NCI-H1930 (cell line): ENCODE results near the gene MED27.

ENCODE experiments used
- DNase-seq, 2 experiments: peaks; one replicate each; lab custom pipeline; 2025; lab: John Stamatoyannopoulos, UW

MED27 gene, protein sequence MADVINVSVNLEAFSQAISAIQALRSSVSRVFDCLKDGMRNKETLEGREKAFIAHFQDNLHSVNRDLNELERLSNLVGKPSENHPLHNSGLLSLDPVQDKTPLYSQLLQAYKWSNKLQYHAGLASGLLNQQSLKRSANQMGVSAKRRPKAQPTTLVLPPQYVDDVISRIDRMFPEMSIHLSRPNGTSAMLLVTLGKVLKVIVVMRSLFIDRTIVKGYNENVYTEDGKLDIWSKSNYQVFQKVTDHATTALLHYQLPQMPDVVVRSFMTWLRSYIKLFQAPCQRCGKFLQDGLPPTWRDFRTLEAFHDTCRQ

DNA sequence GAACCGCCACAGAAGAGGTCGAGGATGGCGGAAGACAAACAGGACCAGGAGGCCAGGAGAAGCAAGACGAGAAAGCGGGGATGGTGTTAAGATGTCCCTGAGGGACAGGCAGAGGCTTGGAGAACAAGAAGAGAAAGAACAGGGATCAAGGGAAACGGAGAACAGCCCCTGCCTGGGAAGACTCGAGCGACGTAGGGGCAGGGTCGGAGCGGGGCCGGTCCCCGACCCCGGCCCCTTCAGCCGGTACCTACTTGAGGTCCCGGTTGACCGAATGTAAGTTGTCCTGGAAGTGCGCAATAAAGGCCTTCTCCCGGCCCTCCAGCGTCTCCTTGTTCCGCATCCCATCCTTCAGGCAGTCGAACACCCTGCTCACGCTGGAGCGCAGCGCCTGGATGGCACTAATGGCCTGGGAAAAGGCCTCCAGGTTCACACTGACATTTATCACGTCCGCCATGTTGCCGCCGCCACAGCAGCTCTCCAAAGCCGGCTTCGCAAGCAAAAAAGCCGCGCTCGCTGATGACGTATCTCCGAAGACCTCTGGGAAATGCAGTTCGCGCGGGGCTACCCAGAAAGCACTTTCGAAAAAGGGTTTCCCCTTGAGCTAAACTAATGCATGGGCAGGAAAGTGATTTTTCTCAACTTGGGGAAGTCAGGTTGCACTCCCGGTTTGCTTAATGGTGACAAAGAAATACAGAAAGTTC lies at the start of gene MED27:
MED27 (minus strand) TSS at position 477 of the 701 bp plus-strand sequence; CDS start at position 454, 23 bp downstream.
- DNase-seq: peak; percentile 72 to 87

DNA sequence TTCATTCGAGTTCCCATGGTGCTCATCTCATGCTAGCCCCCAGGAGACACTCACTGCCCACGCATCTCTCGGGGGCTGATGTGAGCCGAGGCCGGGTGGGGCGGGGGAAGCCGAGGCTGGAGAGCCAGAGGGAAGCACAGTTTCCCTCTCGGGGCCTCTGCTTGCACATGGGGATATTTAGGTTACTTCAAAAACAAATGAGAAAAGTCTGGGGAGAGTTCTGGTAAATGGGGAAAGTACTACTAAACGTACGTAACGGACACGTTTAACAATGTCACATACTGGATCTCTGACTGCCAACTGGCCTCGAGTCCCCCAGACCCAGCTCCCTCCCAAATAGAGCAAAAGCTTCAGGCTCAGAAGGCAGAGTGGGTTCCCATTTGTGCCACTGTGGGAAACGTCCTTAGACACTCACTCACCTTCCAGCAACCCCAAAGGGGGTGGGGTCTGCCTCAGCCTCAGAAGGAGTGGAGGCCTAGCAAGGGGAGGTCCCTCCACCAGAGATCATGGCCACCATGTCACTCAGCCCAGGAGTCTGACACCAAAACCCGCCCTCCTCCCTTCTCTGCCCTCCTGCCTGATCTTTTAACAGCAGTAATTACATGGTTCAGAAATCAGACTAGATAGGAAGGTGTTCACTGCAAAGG lies 48.3 kb upstream of the MED27 start:
- DNase-seq: no peak

DNA sequence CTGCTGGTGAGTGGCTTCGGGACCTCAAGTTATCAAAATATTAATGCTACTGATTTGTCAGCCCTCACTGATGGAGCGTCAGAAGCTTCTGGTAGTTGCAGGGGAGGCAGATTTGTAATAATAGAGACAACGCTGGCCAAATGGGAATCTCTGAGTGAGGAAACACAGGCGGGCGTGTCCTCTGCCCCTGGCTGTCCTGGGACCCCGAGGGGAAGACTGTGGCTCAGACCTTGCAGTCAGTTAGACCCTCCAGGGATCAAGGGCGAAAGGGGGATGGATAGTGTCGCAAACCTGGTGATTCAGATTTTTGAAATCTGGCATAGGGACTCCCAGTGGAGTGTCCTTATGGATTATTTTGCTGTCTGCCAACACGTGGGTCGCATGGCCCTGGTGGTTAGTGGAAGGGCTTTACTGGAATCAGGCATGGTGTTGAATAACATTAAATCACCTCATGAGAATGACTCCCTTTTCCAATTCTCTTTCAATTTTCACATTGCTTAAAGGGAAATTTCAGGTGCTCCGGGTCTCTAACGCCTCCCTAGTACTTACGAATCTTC lies 47.1 kb upstream of the MED27 start:
- no peak for DNase-seq

DNA sequence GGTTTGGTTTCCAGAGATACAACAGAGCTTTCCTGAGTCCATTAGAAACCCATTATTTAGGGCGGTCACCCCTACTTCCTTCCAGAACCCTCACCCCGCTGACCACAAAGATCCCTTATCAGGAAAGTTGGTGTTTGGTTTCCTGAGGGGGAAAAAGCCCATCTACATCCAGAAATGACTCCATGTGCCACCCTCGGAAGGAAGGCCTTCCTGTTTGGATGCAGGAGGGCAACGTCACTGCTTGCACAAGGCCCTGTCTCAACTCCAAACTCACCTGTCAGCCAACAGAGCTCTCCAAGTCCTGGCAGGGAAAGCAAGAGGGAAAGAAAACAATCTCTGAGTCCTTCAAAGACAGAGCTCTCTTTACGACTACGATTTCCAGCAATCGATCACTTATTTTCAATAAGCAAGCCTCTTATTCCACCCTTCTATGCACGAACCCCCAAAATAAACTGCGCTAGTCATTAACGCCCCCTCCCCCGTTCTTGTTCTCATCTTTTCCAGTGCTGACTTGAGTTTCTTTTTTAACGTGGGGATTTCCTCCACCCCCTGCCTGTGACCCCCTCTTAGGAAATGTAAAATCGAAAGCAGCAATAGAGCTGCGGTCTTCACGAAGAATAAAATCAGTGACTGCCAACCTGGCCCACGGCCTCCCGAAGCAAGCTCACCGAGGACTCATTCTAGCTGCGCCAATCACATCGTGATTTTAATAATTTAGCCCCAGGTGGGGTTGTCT lies 46.4 kb upstream of the MED27 start:
- no peak for DNase-seq

DNA sequence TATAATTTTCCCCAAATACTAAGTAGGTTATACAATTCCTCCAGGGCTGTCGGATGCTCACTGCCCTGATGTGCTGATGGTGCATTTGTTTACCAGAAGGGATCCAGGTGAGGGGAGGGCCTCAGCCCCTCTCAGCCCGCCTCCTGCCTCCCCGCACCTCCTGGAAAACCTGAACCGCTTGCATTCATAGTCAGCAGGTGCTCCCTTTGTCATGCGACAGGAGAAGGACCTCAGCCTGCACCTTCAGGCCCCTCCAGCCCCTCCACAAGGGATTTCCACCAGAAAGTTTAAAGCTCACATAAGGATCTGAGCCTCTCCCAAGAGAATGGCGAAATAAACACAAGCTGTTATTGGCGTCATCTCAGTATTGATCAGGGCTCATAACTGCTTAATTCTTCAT lies 45.7 kb upstream of the MED27 start:
- no peak for DNase-seq

DNA sequence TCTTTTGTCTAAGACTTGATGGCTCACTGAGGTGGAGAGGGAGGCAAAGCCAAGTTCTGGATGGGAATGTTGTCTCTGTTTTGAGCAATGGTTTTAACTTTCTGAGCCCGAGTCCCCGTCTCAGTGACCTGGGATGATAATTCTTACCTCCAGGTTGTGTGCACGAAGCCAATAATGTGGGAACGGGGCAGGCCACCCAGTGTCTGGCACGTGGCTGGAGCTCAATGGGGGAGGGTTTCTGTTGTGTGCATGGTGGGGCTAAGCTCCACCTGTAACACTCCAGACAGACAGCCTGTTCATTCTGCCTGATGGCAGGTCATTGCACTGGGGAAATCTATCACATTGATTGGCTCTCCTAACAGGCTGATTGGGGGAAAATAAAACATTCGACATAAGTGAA lies 45.1 kb upstream of the MED27 start:
- no peak for DNase-seq

DNA sequence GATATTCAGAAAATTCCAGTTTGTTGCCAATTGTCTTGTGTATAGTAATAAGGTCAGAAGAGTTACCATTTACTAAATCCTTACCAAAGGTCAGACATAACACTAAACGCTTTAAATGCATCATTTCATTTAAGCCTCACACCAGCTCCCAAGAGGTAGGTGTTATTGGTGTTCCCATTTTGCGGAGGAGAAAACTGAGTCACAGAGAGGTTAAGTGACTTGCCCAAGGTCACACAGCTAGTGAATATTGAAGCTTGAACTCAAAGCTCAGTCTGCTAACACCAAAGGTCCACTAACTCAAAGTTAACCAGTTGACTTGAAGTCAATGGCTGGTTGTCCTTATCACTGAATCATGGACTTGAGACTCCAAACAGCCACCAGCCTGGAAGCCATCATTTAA lies 41.4 kb upstream of the MED27 start:
- no peak for DNase-seq

DNA sequence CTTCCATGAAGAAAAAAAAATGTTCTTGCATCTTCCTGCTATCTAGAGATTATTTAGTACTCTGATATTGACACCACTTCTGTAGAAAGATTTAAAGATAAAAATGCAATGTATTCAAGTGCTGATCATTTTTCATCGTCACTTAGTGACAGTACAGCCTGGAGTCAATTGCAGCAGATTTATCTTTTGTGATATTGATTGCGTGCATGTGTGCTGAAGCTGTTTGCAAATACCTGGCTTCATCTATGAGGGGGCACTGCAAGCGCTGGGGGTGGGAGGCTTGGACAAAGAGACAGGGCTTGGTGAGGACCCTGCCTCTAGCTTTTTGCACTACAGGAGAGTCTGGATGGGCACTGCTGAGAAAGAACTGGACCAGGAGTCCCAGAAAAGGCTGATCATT lies 38.0 kb upstream of the MED27 start:
- no peak for DNase-seq

DNA sequence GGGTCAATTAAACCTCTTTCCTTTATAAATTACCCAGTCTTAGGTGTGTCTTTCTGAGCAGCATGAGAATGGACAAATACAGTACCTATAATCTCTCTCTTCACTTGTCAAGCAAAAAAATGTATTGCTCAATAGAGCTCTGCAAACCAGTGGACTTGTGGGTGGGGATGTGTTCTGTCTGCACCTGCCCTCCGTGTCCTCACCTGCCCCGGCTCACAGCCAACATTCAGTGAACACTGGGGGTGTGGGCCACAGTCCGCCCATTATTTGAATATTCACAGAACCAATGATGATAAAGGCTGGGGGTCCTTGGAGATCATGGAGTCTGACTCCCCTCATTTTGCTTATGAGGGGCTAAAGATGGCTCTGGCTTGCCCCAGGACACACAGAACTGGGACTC lies 36.9 kb upstream of the MED27 start:
- DNase-seq: no peak

DNA sequence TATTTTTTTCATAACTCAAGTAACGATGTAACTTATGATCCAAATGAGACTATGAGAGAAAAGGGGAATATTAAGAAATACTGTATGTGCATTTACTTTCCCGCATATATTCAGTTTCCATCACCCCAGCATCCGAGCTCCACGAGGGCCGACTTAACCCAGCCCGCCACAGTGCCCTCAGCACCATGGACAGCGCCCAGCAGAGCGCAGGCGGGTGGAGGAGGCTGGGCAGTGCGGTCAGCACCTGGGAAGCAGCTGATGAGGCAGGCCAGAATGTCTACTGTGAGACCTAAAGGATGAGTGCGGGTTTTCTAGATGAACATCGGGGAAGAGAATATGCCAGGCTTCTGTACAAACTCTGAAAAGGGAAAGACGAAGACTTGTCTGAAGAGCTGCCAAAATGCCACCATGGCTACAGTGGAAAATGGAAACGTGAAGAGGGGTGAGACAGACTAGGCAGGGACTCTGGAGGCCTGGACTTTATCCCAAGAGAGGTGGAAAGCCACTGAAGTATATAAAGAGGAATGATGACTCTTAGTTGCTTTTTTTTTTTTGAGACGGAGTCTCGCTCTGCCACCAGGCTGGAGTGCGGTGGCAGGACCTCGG lies 34.5 kb upstream of the MED27 start:
- no peak for DNase-seq

DNA sequence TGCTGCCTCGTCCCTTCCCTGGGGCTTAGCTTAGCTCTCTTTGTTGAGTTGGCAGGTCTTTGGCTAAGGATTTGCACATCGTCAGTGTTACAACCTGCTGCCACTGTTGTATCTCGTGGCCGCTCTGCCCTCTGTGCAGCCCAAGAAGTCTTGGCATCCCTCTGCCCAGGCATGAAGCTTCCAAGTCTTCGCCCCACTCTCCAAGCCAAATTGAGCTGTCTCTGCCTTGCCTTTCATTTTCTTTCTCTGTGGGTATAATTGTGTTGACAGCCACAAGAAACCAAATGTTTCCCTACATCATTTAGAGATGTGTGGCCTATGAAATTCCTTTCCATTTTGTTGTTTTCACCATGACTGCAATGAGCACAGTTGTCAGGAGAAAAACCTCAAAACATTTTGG lies 29.6 kb upstream of the MED27 start:
- no peak for DNase-seq

DNA sequence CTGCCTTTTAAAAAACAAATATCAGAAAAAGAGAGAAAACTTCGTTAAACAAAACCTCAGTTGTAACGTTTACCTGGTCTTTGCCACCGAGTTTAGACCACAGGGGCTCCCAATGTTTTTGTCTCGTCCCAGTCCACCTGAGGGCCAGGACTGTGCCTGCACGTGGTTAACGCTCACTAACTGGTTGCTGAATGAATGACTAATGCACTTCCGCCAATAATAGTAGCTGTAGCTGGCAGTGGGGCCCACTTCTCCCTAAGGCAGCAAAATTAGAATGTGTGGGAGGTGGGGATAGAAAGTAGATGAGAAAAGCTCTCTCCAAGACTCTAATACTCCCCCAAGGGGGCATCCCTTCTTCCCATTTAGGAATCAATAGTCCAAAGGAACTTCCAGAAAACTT lies 29.1 kb upstream of the MED27 start:
- no peak for DNase-seq

DNA sequence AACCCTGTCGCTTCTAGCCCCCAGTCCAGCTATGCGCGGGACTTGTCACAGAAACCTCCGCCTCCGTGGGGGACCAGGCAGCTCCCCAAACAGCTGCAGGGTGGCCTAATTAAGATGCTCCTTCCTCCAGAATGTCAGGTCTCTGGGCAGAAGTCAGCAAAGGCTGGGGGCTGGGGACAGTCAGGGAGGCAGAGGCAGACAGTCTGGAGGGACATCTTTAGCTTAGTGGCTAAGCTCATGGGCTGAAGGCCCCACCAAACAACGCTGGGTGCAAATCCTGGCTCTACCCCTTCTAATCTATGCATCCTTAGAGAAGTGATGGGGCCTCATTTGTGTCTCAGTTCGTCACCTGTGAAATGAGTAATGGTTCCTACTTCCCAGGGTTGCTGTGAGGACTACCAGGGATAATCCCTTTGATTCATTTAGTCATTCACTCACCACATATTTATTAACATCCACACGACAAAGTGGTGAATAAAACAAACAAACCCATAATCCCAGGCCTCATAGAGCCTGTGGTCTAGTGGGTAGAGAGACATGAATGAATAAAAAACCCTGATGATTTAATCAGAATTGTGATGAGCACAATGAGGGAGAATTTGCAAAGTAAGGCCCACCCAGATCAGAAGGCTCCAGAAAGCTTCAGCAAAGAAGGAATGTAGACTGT lies 20.2 kb upstream of the MED27 start:
- no peak for DNase-seq

DNA sequence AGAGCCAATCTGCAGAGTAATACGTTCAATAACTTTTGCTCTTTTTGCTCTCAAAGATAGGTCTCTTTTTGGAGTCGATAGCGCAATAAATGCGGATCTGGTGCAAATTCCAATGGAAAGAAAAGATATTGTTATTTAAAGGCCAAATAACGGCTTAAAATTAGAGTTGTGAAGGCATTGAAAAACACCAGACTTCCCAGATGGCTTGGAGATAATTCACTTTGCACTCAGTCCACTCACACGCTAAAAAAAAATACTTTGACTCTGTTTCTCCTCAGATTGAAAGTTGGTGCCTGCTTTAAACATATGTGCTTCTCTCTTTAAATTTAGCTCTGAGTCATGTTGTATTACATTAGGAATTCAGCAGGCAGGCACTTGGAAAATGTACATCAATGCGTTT lies 19.5 kb upstream of the MED27 start:
- DNase-seq: no peak

DNA sequence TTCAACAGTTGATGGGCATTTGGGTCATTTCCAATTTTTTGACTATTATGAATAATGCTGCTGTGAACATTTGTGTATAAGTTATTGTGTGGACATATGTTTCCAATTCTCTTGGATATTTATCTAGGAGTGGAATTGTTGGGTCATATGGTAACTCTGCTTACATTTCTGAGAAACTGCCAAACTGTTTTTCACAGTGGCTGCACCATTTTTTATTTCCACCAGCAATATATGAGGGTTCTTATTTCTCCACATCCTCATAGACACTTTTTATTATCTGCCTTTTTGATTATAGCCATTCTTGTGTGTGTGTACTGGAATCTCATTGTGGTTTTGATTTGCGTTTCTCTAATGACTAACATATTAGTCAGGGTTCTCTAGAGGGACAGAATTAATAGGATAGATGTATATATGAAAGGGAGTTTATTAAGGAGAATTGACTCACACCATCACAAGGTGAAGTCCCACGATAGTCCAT lies 14.7 kb upstream of the MED27 start:
- no peak for DNase-seq

DNA sequence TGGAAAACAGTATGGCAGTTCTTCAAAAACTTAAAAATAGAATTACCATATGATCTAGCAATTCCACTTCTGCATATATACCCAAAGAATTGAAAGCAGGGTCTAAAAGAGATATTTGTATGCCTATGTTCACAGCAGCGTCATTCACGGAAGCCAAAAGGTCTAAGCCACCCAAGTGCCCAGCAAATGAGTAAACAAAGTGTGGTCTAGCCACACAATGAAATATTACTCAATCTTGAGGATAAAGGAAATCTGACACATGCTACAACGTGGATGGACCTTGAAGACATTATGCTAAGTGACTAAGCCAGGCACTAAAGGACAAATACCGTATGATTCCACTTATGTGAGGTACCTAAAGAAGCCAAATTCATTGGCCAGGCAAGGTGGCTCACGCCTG lies 11.1 kb upstream of the MED27 start:
- DNase-seq: no peak

DNA sequence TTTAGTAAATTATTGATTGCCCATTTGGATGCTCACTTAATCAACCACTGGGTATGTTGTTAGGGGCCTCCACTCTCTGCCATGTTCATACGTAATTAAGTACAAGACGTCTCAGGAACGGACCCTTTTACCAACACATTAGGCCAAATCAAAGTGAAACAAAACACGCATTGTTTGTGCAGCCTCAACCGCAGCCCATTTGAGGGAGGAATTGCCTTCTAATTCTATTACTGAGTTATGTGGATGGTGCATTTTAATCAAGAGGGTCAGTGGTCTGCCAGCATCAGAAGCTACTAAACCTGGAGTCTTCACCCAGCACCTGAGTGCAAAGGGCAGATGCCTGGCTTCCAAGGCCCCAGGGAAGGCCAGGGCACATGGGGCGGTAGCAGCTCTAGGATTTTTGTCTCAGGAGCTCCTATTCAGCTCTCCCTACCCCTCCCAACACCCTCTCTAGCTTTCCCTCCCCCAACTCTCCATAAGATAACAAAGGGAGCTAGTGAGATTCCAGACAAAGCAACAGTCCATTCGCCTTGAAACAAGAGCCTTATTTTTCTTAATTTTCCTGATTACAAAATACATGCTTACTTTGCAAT lies 7.9 kb upstream of the MED27 start:
- DNase-seq: no peak

DNA sequence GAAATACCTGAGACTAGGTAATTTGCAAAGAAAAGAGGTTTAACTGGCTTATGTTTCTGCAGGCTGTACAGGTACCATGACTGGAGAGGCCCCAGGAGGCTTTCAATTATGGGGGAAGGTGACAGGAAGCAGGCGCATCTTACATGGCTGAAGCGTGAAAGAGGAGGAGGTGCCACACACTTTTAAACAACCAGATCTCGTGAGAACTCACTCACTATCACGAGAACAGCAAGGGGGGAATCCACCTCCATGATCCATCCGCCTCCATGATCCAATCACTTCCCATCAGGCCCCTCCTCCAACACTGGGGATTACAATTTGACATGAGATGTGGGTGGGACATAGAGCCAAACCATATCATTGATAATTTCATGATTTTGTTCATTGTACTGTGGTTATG lies 2.5 kb upstream of the MED27 start:
- DNase-seq: no peak

DNA sequence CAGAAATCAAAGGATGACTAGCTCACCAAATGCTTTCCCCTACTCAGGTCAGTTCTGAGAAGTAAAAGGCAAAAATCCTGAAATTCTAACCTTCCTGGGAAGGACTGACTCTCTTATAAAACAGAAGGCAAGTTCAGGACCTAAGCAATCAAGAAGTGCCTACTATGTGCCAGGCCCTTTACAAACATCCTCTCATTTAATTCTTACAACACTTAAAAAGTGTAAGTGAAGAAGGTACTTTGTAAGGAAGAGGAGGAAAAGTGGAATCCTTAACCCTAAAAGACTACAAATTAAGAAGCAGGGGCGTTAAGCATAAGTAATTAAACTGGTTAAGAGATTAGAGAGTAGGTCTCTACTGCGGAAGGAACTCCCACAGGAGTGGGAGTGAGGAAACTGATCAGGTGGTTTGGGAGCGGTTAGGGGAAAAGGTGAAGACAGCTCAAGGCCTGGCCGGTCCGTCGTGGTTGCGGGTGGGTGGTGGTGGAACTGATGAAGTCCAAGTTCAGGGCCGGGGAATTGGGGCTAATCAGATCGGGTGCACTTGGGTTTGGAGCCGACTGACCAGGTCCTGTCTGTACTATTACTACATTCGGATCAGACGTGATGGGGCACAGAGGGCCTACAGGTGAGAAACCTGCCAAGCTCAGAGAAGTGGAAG lies 839 bp downstream of the MED27 start:
- no peak for DNase-seq
